GM19193 (cell line): ENCODE results near the gene NMNAT2.

ENCODE experiments used
- POLR2A ChIP-seq: IDR thresholded peaks from 4 replicates; pipeline ENCODE4 v1.6.1; 2011; ENCODE audit not compliant: insufficient read depth, insufficient read length; ENCODE audit errors: extremely low read depth

Gene NMNAT2

GRCh38 chr1:183353597-183353996, 64.6 kb downstream of the NMNAT2 start:
- no peak for TF ChIP-seq POLR2A

GRCh38 chr1:183349201-183349711, 68.9 kb downstream of the NMNAT2 start:
- no peak for TF ChIP-seq POLR2A

- TF ChIP-seq POLR2A, result no peak
Measured at GRCh38 chr1:183346276-183346732, 71.9 kb downstream of the NMNAT2 start.

GRCh38 chr1:183339556-183340167, 78.5 kb downstream of the NMNAT2 start:
- TF ChIP-seq POLR2A, result no peak

GRCh38 chr1:183331091-183331742, 87.0 kb downstream of the NMNAT2 start:
- TF ChIP-seq POLR2A, result no peak

- TF ChIP-seq POLR2A, result no peak
Measured at GRCh38 chr1:183330335-183330734, 87.8 kb downstream of the NMNAT2 start.

- TF ChIP-seq POLR2A, result no peak
Measured at GRCh38 chr1:183328371-183328770, 89.8 kb downstream of the NMNAT2 start.

GRCh38 chr1:183327434-183328290, 90.5 kb downstream of the NMNAT2 start:
- no peak for TF ChIP-seq POLR2A

GRCh38 chr1:183323849-183324683, 94.1 kb downstream of the NMNAT2 start:
- TF ChIP-seq POLR2A, result no peak

GRCh38 chr1:183319606-183320005, 98.6 kb downstream of the NMNAT2 start:
- no peak for TF ChIP-seq POLR2A

GRCh38 chr1:183319051-183319450, 99.1 kb downstream of the NMNAT2 start:
- TF ChIP-seq POLR2A, result no peak

- TF ChIP-seq POLR2A, result no peak
Measured at GRCh38 chr1:183318433-183318832, 99.7 kb downstream of the NMNAT2 start.

- TF ChIP-seq POLR2A, result no peak
Measured at GRCh38 chr1:183315991-183316758, 102.0 kb downstream of the NMNAT2 start.

GRCh38 chr1:183313063-183313462, 105.1 kb downstream of the NMNAT2 start:
- no peak for TF ChIP-seq POLR2A
